AG09319 (cell line): ENCODE data around the gene TNPO2.
"Not testable (repeated sequence)": the region's sequence is repeated elsewhere in the genome, so short reads cannot be mapped to it uniquely, and the experiment has no call there.

ENCODE experiments used
- DNase-seq: peaks from one replicate; pipeline ENCODE4 v3.0.0-alpha.2; 2010; ENCODE audit warnings: low read depth; ENCODE audit errors: extremely low read depth
- TF ChIP-seq, protein P1 (sequence below): IDR thresholded peaks from 2 replicates; pipeline ENCODE4 v1.5.1; 2011; ENCODE audit warnings: low read depth, mild to moderate bottlenecking, inconsistent platforms, low read length, moderate library complexity

The TNPO2 gene

DNA sequence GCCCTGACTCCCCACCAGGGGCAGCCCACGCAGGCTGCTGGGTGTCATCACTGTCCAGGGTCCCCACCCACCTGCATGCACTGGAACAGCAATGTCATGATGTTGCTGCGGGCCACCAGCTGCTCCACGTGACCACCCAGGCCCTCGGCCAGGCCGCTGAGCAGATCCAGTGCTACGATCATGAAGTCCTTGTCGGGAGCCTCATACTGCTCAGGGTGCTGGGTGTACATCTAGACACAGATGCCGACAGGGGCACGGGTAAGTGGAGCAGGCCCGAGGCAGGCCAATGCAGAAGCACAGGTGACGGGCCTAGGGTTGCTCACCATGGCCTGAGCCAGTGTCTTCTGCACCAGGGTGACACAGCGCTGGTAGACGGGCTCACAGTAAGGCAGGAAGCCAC is 18.6 kb downstream of the TNPO2 start:
- TF ChIP-seq, protein P1, sequence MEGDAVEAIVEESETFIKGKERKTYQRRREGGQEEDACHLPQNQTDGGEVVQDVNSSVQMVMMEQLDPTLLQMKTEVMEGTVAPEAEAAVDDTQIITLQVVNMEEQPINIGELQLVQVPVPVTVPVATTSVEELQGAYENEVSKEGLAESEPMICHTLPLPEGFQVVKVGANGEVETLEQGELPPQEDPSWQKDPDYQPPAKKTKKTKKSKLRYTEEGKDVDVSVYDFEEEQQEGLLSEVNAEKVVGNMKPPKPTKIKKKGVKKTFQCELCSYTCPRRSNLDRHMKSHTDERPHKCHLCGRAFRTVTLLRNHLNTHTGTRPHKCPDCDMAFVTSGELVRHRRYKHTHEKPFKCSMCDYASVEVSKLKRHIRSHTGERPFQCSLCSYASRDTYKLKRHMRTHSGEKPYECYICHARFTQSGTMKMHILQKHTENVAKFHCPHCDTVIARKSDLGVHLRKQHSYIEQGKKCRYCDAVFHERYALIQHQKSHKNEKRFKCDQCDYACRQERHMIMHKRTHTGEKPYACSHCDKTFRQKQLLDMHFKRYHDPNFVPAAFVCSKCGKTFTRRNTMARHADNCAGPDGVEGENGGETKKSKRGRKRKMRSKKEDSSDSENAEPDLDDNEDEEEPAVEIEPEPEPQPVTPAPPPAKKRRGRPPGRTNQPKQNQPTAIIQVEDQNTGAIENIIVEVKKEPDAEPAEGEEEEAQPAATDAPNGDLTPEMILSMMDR = no peak
- DNase-seq = no peak

DNA sequence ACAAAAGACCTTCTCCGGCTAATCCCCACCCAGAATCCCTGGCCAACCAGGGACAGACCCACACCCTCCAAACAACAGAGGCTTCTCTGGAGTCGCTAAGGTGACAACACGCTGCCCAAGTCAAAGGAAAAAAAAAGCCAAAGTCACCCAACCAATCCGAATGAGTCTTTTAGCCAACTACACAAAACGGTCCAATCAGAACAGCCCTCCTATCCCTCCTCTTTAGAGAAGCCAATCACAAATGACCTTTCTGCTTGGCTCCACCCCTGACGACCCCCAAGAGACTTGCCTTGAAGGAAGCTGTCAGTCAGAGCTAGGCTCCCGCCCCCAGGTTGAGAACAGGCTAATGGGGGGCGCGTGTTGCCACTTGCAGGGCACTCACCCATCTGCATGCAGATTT is 20.7 kb downstream of the TNPO2 start:
- no peak for DNase-seq
- TF ChIP-seq, protein P1 = no peak

DNA sequence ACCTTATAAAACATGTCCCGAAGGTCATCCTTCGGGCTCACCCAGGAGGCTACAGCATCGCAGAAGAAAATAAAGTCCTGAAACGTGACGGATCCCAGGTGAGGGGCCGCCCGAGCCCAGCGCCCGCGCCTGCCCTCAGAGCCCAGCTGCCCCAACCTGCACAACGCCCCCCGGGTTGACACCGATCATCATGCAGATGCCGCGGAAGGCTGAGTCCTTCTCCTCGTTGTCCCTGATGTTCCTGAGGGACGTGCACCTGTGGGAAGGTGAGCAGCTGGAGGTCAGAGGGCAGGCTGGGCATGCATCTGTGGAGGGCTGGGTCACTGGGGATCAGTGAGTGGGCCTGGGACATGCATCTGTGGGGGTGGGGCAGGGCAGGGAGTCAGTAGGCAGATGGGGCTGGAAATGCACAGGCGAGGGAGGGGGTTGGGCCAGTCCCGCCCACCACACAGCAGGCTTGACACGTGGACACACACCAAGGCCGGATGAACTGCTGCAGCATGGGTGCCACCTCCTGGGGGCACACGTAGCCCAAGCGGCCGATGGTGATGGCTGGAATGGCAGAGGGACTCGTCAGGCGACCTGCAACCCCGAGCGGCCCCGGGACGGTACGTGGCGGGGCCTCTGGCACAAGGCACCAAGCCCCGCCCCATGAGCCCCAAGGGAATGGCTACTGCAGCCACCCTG is 22.0 kb downstream of the TNPO2 start:
- TF ChIP-seq, protein P1 = no peak
- DNase-seq = no peak

DNA sequence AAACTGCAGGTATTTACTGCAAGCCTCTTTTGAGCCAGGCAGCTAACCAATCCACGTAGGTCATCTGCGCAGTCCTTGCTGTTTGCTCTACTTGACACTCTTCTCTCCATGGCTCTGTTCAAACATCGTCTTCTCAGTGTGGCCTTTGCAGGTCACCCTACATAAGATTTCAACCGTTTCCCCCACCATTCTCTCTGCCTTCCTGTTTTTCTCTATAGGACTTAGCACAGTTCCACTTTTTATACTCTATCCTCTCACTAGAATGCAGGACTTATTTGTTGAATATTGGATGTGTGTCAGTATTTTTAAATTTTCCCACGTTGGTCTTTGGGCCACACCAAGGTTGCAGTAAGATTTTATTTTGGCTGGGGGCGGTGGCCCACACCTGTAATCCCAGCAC is 25.6 kb downstream of the TNPO2 start:
- DNase-seq = no peak
- TF ChIP-seq, protein P1 = no peak

DNA sequence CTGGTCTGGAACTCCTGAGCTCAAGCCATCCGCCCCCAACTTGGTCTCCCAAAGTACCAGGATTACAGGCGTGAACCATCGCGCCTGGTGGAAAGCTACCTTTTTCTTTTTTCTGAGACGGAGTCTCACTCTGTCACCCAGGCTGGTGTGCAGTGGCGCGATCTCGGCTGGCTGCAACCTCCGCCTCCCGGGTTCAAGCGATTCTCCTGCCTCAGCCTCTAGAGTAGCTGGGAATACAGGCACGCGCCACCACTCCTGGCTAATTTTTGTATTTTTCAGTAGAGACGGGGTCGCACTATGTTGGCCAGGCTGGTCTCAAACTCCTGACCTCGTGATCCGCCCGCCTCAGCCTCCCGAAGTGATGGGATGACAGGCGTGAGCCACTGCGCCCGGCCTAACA is 26.3 kb downstream of the TNPO2 start:
- not testable (repeated sequence) for DNase-seq

DNA sequence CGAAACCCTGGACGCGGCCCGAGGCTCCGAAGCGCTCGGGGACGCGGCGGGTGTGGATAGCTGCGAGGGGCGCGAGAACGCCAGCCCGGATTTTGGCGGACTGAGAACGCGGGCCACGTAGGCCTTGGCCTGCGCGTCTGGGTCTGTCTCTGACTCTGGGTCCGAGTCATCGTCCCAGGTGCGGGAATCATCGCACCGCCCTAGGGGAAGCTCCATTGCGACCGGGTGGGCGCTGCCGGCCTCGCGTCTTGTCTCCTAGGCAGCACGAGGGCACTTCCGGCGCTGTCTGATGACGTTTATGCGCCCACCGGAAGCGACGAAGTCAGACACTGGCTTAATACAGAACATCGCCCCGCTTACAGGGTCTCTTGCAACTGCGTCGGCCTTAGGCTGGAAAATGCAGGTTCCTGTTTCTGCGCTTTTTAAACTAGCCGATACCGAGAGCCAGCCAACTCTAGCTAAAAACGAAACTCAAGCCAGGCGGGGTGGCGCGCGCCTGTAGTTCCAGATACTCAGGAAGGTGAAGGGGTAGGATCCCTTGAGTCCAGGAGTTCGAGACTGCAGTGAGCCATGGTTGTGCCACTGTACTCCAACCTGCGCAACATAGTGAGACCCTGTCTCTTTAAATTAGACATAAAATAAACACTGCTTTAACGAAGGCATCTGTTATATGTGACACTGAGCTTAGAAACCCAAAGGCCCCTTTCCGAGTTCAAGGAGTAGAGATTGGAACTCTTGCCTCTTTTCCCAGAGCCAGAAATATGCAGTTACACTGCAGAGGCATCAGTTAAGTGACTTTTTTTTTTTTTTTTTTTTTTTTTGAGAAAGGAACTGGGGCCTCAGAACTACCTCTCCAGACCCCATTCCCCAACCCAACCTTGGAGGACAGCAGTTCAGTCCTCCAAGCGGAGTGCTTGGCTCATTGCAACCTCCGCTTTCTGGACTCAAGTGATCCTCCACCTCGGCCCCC is 27.1 kb downstream of the TNPO2 start, which contains the start of gene FBXW9:
FBXW9 (minus strand) TSS at position 266 of the 970 bp plus-strand sequence; CDS start at position 216, 50 bp downstream.
- TF ChIP-seq, protein P1 = no peak
- DNase-seq = peak; percentile 84

DNA sequence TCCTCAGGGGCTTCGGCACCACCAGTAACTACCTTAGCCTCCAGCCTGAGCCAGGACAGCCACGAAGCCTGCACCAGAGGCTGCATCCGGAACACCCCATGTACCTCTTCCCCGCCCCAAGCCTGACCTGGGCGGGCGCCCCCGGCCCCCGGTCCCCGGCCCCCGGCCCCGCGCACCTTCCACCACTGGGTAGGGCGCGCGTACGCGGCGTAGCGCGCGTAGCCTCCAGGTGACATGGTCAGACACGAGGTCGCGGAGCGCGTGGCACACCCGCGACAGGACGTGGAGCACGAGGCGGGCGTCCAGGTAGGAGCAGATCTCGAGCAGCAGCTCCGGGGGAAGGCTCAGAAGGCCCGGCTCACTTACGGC is 27.8 kb downstream of the TNPO2 start:
- TF ChIP-seq, protein P1 = no peak
- DNase-seq = no peak
